DOHH2 (cell line): ENCODE results near the gene EGFLAM.

Experiments
- EZH2phosphoT487 ChIP-seq: fragments of 200-600 bp; sonication (generic); IDR thresholded peaks from 2 replicates; pipeline ENCODE4 v1.6.1; 2017; ENCODE audit warnings: borderline replicate concordance, mild to moderate bottlenecking, antibody characterized with exemption, low read length, moderate library complexity, mixed read lengths
- TF ChIP-seq, protein P1 (sequence below): fragments of 200-600 bp; sonication (generic); IDR thresholded peaks from one replicate; pipeline ENCODE4 v1.5.1; 2014; ENCODE audit warnings: antibody characterized with exemption, mild to moderate bottlenecking, low read depth, low read length; ENCODE audit not compliant: poor library complexity, severe bottlenecking

DNA sequence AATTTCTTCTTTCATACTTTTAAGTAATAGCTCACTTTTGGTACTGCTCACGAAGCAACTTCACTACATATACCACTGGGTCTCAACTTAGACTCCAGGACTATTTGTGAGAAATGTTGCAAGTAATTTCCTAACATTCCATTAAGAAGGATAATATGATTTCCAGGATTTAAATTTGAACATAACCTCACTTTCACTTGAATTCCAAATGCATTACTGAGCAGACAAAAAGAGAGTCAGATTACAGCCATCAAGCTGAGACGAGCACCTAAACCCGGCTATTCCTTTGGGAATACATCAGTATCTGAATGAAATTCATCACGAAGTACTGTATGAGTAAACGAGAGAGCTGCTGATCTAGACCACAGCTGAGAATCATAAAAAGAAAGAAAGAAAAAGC, 250.8 kb downstream of the EGFLAM start:
- TF ChIP-seq, protein P1, sequence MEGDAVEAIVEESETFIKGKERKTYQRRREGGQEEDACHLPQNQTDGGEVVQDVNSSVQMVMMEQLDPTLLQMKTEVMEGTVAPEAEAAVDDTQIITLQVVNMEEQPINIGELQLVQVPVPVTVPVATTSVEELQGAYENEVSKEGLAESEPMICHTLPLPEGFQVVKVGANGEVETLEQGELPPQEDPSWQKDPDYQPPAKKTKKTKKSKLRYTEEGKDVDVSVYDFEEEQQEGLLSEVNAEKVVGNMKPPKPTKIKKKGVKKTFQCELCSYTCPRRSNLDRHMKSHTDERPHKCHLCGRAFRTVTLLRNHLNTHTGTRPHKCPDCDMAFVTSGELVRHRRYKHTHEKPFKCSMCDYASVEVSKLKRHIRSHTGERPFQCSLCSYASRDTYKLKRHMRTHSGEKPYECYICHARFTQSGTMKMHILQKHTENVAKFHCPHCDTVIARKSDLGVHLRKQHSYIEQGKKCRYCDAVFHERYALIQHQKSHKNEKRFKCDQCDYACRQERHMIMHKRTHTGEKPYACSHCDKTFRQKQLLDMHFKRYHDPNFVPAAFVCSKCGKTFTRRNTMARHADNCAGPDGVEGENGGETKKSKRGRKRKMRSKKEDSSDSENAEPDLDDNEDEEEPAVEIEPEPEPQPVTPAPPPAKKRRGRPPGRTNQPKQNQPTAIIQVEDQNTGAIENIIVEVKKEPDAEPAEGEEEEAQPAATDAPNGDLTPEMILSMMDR, result no peak
- TF ChIP-seq EZH2phosphoT487, result no peak
